Measurements from ENCODE around the gene OR2A25.

DNA sequence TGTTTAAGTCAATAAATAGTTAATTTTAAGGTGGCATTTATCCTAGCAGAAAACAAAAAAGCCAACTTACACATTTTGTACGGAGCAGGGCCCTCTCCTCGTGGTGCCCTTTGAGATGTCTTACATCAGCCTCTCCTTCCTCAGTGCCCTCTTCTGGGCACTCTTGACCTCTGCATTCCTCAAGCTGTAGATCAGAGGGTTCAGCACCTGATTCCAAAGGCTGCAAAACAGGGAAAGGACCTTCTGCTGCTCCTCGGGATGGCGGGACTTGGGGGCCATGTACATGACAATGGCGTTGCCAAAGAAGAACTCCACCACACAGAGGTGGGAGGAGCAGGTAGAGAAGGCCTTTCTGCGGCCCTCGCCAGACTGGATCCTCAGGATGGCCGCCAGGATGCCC, 48.7 kb downstream of the OR2A25 start:
- TF ChIP-seq, protein P1, sequence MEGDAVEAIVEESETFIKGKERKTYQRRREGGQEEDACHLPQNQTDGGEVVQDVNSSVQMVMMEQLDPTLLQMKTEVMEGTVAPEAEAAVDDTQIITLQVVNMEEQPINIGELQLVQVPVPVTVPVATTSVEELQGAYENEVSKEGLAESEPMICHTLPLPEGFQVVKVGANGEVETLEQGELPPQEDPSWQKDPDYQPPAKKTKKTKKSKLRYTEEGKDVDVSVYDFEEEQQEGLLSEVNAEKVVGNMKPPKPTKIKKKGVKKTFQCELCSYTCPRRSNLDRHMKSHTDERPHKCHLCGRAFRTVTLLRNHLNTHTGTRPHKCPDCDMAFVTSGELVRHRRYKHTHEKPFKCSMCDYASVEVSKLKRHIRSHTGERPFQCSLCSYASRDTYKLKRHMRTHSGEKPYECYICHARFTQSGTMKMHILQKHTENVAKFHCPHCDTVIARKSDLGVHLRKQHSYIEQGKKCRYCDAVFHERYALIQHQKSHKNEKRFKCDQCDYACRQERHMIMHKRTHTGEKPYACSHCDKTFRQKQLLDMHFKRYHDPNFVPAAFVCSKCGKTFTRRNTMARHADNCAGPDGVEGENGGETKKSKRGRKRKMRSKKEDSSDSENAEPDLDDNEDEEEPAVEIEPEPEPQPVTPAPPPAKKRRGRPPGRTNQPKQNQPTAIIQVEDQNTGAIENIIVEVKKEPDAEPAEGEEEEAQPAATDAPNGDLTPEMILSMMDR (IDR thresholded peaks at IDR 0.05), result no peak
- no peak for TF ChIP-seq POLR2A (IDR thresholded peaks at IDR 0.05)
